ENCODE data around the gene SLC29A3. TPM values are rescaled to one million over a fixed set of nuclear protein-coding genes. Genes with fewer than 3 reads are reported as not detected.

Gene SLC29A3
- total RNA-seq, 4 donors from 2014 or later = 2.5 to 6.8 (median 5.8) TPM

DNA sequence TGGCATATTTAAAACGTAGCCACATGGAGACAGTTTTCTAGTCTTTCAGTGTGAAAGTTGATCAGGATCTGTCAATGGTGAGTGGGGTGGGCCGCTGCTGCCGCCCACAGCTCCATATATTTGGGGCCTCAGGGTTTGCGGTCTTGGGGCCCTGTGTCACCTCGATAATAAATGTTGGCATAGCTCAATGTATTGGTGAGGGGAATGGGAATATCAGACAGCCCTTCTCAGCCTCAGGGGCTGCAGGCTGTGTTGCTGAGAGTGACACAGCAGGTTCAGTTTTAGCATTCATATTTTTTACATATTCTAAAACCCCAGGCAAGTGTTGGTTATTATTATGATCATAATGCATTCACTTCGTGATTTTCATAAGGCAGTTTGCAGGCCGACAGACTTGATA is 82.9 kb downstream of the SLC29A3 start:
- no peak for ATAC-seq (ENCODE audit: low FRiP score)
- TF ChIP-seq, protein P1, sequence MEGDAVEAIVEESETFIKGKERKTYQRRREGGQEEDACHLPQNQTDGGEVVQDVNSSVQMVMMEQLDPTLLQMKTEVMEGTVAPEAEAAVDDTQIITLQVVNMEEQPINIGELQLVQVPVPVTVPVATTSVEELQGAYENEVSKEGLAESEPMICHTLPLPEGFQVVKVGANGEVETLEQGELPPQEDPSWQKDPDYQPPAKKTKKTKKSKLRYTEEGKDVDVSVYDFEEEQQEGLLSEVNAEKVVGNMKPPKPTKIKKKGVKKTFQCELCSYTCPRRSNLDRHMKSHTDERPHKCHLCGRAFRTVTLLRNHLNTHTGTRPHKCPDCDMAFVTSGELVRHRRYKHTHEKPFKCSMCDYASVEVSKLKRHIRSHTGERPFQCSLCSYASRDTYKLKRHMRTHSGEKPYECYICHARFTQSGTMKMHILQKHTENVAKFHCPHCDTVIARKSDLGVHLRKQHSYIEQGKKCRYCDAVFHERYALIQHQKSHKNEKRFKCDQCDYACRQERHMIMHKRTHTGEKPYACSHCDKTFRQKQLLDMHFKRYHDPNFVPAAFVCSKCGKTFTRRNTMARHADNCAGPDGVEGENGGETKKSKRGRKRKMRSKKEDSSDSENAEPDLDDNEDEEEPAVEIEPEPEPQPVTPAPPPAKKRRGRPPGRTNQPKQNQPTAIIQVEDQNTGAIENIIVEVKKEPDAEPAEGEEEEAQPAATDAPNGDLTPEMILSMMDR (IDR thresholded peaks at IDR 0.05) = no peak
- no peak for DNase-seq (ENCODE audit: low spot score)

DNA sequence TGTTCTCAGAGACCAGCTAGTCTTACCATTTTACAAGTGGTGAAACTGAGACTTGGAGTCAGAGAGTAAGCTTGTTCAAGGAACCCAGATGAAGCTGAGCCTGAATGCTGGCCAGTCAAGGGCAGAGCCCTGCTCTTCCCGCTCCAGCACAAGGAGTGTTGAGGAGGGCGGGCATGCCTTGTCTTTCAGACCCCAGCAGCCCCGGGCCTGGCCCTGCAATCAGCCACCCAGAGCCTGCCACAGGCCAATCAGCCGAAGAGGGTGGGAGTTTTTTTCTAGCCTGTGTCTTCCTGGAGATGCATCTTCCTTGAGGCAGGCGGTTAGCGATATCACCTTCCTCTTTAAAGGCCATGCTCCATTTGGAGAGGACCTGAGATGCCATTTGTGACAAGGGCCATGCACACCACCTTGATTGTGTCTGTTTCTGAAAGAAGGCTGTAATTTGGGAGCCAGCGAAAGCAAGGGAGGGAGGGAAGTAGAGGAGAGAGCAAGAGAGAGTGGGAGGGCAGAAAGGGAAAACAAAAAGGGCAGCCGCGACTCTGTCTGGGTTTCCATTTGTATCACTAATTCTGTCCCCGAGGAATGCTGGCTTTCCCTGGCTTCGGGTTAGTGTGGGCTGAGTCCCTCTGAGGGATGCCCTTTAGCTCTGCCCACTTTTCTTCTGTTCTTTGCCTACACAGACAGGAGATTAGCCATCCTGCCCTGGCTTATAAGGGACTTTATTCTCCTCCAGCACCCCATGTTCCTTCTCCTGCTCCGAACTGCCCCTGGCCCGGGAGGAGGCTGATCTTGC is 85.6 kb downstream of the SLC29A3 start:
- ATAC-seq (ENCODE audit: low FRiP score) (no peak), DNase-seq (ENCODE audit: low spot score) (no peak)
- TF ChIP-seq, protein P1 (IDR thresholded peaks at IDR 0.05) = no peak

DNA sequence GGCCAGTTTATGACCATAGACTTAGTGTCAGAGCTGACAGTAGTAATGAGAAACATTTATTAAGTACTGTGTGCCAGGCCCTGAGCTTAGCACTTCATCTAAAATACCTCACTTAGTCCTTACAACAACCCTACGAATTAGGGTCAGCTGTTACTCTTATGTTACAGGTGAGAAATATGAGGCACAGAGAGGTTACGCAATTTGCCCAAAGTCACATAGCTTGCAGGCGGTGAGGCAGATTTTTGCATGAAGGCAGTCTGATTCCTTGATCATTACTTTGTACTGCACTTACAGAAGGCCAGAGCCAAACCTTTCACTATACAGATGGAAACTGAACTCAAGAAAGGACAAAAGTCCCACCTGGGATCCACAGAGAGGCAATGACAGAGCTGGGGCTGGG is 87.8 kb downstream of the SLC29A3 start:
- TF ChIP-seq, protein P1 (IDR thresholded peaks at IDR 0.05) = no peak
- ATAC-seq (ENCODE audit: low FRiP score) = no peak

DNA sequence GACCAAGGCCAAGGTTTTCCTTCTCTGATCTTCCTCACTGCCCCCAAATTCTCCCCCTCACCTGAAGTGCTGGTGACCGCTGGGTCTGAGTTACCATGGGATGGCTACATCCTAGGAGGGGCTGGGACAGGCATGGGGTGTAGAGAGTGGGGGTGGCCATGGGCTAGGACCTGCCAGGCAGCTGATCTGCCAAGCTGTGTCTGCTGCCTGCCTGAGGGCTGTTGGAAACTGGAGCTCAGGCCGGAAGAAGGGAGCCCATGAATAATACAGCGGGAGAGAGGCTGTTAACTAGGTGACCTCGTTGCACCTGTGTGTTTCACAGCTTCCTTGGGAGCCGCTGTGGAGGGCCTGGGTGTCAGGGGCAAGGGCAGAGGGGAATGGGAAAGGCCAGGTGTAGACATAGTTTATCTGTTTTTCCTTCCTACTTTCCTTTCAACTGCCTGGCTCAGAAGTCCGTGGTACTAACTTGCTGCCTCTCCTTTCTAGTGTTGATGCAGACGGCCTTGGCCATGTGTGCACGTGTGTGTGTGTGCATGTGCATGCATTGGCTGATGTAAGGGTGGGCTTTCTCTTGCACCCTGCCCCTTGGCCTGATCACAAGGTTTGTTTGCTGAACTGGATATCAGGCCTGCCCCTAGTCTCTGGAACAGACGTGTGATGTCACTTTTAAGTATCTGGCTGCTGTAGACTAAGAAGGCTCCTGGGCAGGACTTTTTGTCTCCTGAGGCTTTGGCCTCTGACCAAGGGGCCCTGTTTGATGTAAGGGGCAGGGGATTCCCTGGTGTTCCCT is 89.6 kb downstream of the SLC29A3 start:
- DNase-seq (ENCODE audit: low spot score) (no peak), ATAC-seq (ENCODE audit: low FRiP score) (no peak)
- TF ChIP-seq, protein P1 (IDR thresholded peaks at IDR 0.05) = no peak

More for the DNA sequence above, 87.8 kb downstream of the SLC29A3 start:
- no peak for DNase-seq (ENCODE audit: low spot score)

DNA sequence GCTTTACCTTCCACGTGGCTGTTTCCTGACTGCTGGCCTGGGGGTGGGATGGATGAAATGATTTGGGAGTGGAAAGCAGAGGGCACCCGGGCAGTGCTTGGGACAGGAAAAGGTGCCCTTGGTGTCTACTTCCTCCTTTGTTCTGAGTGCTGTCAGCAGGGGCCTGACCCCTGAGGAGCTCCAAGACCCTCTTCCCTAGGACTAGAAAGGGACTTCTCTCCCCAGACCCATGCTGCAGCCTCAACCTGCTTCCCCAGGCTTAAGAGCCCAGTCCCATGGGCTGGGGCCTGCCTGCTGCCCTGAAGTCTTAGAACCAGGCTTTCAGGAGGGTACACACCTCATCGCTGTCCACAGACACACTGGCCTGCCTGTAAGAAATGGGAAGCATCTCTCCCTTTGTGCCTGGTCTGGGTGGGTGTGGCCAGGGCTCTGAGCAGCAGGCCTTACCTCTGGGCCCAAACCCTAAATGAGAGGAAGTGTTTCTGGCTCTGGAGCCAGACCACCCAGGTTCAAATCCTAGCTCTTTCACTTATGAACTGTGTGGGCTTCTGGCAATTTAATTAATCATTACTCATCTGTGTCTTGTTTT is 90.6 kb downstream of the SLC29A3 start:
- ATAC-seq (ENCODE audit: low FRiP score) (no peak), DNase-seq (ENCODE audit: low spot score) (no peak)

More for the DNA sequence above, 90.6 kb downstream of the SLC29A3 start:
- TF ChIP-seq, protein P1 (IDR thresholded peaks at IDR 0.05) = no peak

Other genes with a start within 250 kb of the SLC29A3 start
- 1 to 10 TPM; 3.4 to 5.2 (median 3.9) TPM for gene UNC5B, start 106.7 kb upstream of the SLC29A3 start, total RNA-seq
- 10 to 100 TPM; 25.3 to 41.9 (median 34.4) TPM for gene CDH23, start 77.7 kb downstream of the SLC29A3 start, total RNA-seq